Stimulated activated CD4-positive, alpha-beta T cell treated with anti-CD3 and anti-CD28 coated beads, Interleukin-1b, Interleukin-23, amount 100 ng/mL, for 48 hours (primary cell): ENCODE results near the gene PYURF.

Experiments used
- DNase-seq: peaks from one replicate; pipeline ENCODE4 v3.0.0-alpha.2; 2020

PYURF gene

DNA sequence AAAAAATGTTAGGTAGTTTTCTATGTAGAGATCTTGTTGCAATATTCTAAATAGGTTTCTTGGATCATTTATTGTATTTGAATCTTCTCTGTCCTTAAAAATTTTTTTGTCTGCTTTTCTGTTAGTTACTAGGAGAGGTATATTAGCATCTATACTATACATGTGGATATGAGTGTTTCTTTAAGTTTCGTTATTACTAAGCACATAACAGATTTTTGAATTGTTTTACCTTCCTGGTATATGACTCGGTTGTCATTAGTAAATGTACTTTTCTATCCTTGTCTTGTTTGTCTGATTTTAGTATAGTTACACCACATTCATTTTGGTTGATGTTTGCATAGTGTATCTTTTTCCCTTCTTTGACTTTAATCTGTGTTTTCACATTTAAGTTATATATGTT is 20.2 kb downstream of the PYURF start:
- no peak for DNase-seq

DNA sequence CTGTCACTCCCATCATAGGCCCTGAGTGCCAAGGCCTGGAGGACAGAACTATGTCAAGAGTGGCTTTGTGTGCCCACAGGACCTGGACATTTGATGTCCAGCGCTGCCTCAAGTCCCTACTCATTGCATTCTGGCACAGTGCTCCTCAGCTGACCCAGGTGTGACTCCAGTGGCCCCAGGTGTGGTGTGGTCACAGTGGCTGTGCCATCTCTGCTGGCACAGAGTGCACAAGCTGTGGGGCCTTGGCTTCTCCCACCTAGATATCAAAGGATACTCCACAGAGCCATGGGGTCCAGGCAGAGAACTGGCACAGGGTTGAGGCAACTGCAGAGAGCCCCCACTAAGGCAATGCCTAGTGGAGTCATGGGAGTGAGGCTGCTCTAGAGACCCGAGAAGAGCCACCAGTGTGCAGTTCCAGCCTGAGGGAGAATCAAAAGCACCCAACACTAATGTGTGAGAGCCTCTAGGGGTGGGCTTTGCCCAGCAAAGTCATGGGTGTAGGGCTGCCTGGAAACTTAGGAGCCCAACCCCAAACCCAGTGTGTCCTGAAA is 25.6 kb downstream of the PYURF start:
- DNase-seq: no peak

DNA sequence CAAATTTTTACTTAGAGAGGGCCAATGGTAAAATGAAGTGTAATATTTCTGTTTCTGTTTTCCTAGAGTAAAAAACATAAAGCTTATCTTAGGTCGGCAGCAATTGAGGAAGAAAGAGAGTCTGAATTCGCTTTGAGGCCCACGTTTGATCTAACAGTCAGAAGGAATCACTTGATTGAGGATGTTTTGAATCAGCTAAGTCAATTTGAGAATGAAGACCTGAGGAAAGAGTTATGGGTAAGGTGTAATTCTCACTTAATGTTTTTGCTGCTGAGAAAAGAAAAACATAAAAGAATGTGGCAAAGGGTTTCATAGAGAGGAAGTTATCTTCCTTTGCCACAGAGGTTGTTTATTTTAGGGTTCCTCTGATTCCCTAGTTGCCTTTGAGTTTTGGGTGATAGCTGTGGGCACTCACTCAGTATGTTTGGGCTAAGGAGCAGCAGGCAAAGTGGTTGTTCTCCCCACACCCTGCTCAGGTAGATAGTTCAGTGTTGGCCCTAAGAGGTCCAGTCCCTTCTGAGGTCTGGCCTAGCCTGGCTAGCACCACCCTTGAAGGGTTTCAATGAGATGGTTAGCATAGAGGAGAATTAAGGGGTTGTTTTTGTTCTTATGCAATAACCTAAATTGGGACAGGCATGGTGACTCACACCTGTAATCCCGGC is 34.3 kb downstream of the PYURF start:
- no peak for DNase-seq

DNA sequence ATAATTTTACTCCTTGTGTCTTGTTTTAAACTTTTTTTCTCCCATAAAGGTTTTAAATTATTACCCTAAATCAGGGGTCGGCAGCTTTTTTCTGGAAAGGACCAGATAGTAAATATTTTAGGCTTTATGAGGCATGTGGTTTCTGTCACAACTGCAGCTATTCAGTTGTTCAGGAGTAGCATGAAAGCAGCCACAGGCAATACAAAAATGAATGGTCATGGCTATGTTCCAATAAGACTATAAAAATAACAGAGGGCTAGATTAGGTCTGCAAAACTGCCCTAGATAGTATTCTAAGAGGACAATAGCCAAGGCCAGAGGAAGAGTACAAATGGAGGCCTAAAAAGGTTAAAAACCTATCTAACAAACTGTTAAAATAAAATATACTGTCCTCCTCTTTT is 42.0 kb downstream of the PYURF start:
- DNase-seq: no peak

DNA sequence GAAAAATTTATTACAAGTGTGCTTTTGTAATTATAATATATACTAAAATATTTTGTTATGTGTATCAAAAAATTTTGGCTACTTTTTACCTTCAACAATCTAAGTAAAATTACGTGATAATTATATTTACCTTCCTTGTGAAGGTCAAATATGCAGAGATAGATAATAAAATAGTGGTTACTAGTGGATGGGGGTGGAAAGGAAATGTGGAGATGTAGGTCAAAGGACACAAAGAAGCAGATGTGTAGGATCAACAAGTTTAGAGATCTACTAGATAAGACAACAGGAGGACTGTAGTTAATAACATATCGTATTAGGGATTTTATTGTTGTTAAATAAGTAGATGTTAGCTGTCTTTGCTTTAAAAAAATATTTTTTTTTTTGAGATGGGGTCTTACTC is 45.3 kb downstream of the PYURF start:
- no peak for DNase-seq

DNA sequence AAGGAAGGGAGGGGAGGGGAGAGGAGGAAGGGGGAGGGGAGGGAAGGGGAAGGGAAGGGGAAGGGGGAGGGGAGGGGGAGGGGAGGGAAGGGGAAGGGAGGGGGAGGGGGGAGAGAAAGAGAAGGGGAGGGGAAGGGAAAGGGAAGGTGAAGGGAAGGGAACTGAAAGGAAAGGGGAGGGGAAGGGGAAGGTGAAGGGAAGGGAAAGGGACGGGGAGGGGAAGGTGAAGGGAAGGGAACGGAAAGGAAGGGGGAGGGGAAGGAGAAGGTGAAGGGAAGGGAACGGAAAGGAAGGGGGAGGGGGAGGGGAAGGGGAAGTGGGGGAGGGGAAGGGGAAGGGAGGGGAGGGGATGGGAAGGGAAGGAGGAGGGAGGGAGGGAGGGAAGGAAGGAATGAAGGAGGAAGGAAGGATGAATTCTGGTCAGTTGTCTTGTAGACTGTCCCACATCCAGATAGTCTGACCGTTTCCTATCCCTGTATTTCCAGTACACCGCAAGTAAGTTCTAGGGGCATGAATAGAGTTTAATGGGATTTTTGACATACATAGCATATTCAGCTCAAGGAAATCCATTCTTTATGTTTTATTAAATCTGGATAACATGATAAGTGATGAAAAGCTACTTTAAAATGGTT is 46.2 kb downstream of the PYURF start:
- DNase-seq: no peak
